HepG2 (cell line): ENCODE results near the gene TRMT6. TPM values are rescaled to one million over a fixed set of nuclear protein-coding genes. Genes with fewer than 3 reads are reported as not detected.

Experiments
- FOXA1 ChIP-seq, 2 experiments: fragments of 450-650 bp in 1 of 2; sonication (generic) in 1 of 2; formaldehyde crosslinking in 1 of 2; IDR thresholded peaks; 2 replicates each; pipeline versions ENCODE4 v1.4.0 to v1.6.1; 2016 to 2020; ENCODE audit warnings: missing genetic modification reagents in 1 of 2
- GZF1 ChIP-seq: sonication (generic); formaldehyde crosslinking; IDR thresholded peaks from 2 replicates; pipeline ENCODE4 v1.5.1; 2020; ENCODE audit warnings: mild to moderate bottlenecking, missing genetic modification reagents
- MYPOP ChIP-seq: sonication (generic); formaldehyde crosslinking; IDR thresholded peaks from 2 replicates; pipeline ENCODE4 v1.8.1; 2023; ENCODE audit warnings: mild to moderate bottlenecking, moderate library complexity, missing genetic modification reagents
- NFIB ChIP-seq: sonication (generic); formaldehyde crosslinking; IDR thresholded peaks from 2 replicates; pipeline ENCODE4 v1.9.0; 2021; ENCODE audit warnings: missing genetic modification reagents, mild to moderate bottlenecking, borderline replicate concordance
- POLR2AphosphoS2 ChIP-seq: IDR thresholded peaks from 2 replicates; pipeline ENCODE4 v1.6.1; 2011; ENCODE audit warnings: low read depth, low read length, improper control_type of control experiment
- REPIN1 ChIP-seq: sonication (generic); formaldehyde crosslinking; IDR thresholded peaks from 2 replicates; pipeline ENCODE4 v1.8.0; 2022; ENCODE audit warnings: missing genetic modification reagents, low read depth, mild to moderate bottlenecking, borderline replicate concordance
- RFX1 ChIP-seq: fragments of 450-650 bp; IDR thresholded peaks from 2 replicates; pipeline ENCODE4 v1.6.1; 2017
- SOX13 ChIP-seq, 3 experiments: fragments of 450-650 bp in 1 of 3; sonication (generic) in 1 of 3; formaldehyde crosslinking in 1 of 3; IDR thresholded peaks in 2 of 3; conservative IDR thresholded peaks in 1 of 3; 2 replicates each; pipeline versions ENCODE4 v1.5.0 to v1.6.1; 2016 to 2020; ENCODE audit warnings: antibody characterized with exemption in 1 of 3, mild to moderate bottlenecking in 1 of 3, missing compliant biosample characterization in 1 of 3, missing genetic modification reagents in 1 of 3, moderate library complexity in 1 of 3
- TFDP2 ChIP-seq: sonication (generic); formaldehyde crosslinking; IDR thresholded peaks from 2 replicates; pipeline ENCODE4 v1.4.0; 2020; ENCODE audit warnings: missing genetic modification reagents
- TOPORS ChIP-seq: sonication (generic); formaldehyde crosslinking; IDR thresholded peaks from 2 replicates; pipeline ENCODE4 v1.8.0; 2023; ENCODE audit warnings: mild to moderate bottlenecking, missing genetic modification reagents
- ZFP37 ChIP-seq: sonication (generic); formaldehyde crosslinking; IDR thresholded peaks from 2 replicates; pipeline ENCODE4 v1.4.0; 2020; ENCODE audit warnings: missing genetic modification reagents, borderline replicate concordance
- ZNF317 ChIP-seq: sonication (generic); formaldehyde crosslinking; IDR thresholded peaks from 2 replicates; pipeline ENCODE4 v1.5.0; 2020; ENCODE audit warnings: mild to moderate bottlenecking, missing genetic modification reagents
- ZNF605 ChIP-seq: sonication (generic); formaldehyde crosslinking; IDR thresholded peaks from 2 replicates; pipeline ENCODE4 v1.8.0; 2022; ENCODE audit warnings: mild to moderate bottlenecking, missing genetic modification reagents
- polyA plus RNA-seq, 8 experiments: library from polyadenylated mRNA; depleted of rRNA in 3 of 8; stranded (reverse) in 7 of 8; unstranded in 1 of 8; fragments of >200 nt; fragmentation: Illumina TruSeq in 4 of 8; extraction: Trizol in 4 of 8; gene quantifications; 2 replicates each; pipeline versions ENCODE4 v1.2.1 to v1.2.3, GENCODE V29; 2011 to 2016; ENCODE audit warnings: low read depth in 4 of 8, missing spikeins in 1 of 8, mixed read lengths in 1 of 8; ENCODE audit not compliant: insufficient read depth in 1 of 8
- total RNA-seq, 5 experiments: library from RNA; depleted of rRNA; stranded (reverse); fragments of >200 nt; fragmentation: Illumina TruSeq; extraction: Trizol; gene quantifications; 2 replicates each; pipeline ENCODE4 v1.2.3, GENCODE V29; 2016; ENCODE audit warnings: low read depth in 1 of 5
- TF ChIP-seq, protein P1 (sequence below): sonication (generic); formaldehyde crosslinking; IDR thresholded peaks from 2 replicates; pipeline ENCODE4 v1.9.0; 2021; ENCODE audit warnings: missing genetic modification reagents, borderline replicate concordance
- TF ChIP-seq, protein P2 (sequence below): sonication (generic); formaldehyde crosslinking; IDR thresholded peaks from 2 replicates; pipeline ENCODE4 v1.4.0; 2020; ENCODE audit warnings: mild to moderate bottlenecking, missing genetic modification reagents
- TF ChIP-seq, protein P3 (sequence below): sonication (generic); formaldehyde crosslinking; IDR thresholded peaks from 2 replicates; pipeline ENCODE4 v1.5.0; 2020; ENCODE audit warnings: mild to moderate bottlenecking, missing genetic modification reagents

The TRMT6 gene
- total and polyA plus RNA-seq, 2 of the 13 experiments (the other 11 are each of a cell fraction or from before 2014, with no cell fraction given), result 10.5 to 37.8 TPM

DNA sequence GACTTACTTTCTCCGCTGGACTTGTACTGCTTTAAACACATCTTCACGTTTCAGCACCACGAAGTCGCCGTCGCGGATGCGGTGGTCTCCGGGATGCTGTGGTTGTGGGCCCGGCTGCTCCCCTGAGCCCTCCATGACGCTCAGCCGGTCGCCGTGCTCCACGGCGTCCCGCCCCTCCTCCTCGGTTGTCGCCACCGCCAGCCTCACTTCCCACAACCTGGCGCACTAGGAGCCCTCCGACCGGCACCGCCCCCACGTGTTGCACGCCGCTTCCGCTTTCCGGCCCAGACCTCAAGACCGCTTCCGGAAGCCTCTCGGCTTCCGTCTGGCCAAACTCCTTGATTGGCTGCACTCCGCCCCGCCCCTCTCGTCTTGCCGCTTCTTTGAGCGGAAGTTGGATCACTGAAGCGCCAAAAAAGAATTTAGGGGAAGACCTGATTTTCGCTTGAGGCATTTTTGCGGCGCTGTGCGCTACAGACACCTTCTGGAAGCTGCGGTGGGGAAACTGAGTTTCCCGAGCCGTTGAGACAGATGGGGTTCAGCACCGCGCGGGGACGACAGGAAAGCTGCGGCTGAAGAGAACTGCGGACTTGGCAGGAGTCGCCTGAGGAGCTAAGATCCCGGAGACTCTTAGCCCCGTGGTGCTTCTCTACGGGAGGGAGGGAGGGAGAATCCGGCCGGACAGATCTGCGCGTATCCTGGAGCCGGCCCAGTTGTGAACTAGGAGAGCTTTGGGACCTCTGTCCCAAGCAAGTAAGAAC, at the start of gene TRMT6, which contains the start of gene MCM8 (continued):
- TF ChIP-seq REPIN1 (CRISPR knock-in tag) (peak; percentile 97), NFIB (no peak), ZFP37 (peak; percentile 96), RFX1 (no peak), ZNF317 (CRISPR knock-in tag) (peak; percentile 94), MYPOP (CRISPR knock-in tag) (peak; percentile 85; the same call in 1 of the 2 replicates), POLR2AphosphoS2 (no peak), GZF1 (CRISPR knock-in tag) (no peak), TOPORS (CRISPR knock-in tag) (peak; percentile 92), FOXA1 (IDR thresholded peaks at IDR 0.05) (no peak), FOXA1 (CRISPR knock-in tag; IDR thresholded peaks at IDR 0.05) (peak; percentile 61; the same call in 1 of the 2 replicates), TFDP2 (CRISPR knock-in tag) (peak; percentile 99), ZNF605 (CRISPR knock-in tag) (peak; percentile 98), SOX13 (IDR thresholded peaks at IDR 0.05) (0 out of 2 replicates have a peak, but pooled peaks have one; percentile 19), SOX13 (CRISPR knock-in tag; conservative IDR thresholded peaks at IDR 0.05 in 1 of 2, IDR thresholded peaks at IDR 0.05 in 1 of 2) (peak in 1 of 2 experiments; percentile 60; a peak in 2 of 4 replicates)
- TF ChIP-seq, protein P1, sequence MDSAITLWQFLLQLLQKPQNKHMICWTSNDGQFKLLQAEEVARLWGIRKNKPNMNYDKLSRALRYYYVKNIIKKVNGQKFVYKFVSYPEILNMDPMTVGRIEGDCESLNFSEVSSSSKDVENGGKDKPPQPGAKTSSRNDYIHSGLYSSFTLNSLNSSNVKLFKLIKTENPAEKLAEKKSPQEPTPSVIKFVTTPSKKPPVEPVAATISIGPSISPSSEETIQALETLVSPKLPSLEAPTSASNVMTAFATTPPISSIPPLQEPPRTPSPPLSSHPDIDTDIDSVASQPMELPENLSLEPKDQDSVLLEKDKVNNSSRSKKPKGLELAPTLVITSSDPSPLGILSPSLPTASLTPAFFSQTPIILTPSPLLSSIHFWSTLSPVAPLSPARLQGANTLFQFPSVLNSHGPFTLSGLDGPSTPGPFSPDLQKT (CRISPR knock-in tag), result no peak; the same call in 1 of the 2 replicates
- TF ChIP-seq, protein P2, sequence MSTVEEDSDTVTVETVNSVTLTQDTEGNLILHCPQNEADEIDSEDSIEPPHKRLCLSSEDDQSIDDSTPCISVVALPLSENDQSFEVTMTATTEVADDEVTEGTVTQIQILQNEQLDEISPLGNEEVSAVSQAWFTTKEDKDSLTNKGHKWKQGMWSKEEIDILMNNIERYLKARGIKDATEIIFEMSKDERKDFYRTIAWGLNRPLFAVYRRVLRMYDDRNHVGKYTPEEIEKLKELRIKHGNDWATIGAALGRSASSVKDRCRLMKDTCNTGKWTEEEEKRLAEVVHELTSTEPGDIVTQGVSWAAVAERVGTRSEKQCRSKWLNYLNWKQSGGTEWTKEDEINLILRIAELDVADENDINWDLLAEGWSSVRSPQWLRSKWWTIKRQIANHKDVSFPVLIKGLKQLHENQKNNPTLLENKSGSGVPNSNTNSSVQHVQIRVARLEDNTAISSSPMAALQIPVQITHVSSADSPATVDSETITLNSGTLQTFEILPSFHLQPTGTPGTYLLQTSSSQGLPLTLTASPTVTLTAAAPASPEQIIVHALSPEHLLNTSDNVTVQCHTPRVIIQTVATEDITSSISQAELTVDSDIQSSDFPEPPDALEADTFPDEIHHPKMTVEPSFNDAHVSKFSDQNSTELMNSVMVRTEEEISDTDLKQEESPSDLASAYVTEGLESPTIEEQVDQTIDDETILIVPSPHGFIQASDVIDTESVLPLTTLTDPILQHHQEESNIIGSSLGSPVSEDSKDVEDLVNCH (CRISPR knock-in tag), result no peak; the same call in 1 of the 2 replicates
- TF ChIP-seq, protein P3, sequence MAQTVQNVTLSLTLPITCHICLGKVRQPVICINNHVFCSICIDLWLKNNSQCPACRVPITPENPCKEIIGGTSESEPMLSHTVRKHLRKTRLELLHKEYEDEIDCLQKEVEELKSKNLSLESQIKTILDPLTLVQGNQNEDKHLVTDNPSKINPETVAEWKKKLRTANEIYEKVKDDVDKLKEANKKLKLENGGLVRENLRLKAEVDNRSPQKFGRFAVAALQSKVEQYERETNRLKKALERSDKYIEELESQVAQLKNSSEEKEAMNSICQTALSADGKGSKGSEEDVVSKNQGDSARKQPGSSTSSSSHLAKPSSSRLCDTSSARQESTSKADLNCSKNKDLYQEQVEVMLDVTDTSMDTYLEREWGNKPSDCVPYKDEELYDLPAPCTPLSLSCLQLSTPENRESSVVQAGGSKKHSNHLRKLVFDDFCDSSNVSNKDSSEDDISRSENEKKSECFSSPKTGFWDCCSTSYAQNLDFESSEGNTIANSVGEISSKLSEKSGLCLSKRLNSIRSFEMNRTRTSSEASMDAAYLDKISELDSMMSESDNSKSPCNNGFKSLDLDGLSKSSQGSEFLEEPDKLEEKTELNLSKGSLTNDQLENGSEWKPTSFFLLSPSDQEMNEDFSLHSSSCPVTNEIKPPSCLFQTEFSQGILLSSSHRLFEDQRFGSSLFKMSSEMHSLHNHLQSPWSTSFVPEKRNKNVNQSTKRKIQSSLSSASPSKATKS (CRISPR knock-in tag), result 0 out of 2 replicates have a peak, but pooled peaks have one; percentile 88
